Measurements from ENCODE around the gene CCNT1. TPM values are rescaled to one million over a fixed set of nuclear protein-coding genes. Genes with fewer than 3 reads are reported as not detected.

The CCNT1 gene
- total and polyA plus RNA-seq, 2 of the 4 experiments (the other 2 are of a cell fraction): 9.0 to 74.0 TPM

DNA sequence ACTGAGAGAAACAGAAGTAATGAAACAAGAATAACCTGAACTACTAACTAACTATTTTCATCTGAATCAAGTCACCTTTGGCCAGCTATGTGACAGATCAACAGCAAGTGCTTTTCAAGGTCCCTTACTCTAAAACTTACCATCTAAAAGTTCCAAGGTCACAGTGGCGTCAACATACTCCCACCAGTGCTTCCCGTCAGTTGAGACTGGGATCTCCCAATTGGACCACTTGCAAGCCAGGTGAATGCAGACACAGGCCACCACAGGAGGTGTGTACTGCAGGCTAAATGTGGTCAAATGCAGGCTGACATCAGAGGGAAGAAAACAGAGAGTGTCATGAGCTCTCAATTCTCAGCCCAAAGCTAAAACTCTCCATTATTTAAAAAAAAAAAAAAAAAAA lies 20.6 kb downstream of the CCNT1 start:
- no peak overlapping the region for H2BK20ac ChIP-seq (ENCODE audit: low read depth, low read length)
- H2AK9ac ChIP-seq (replicated peaks; ENCODE audit: low read depth, low read length, poor library complexity): no peak overlapping the region
- no peak overlapping the region for H3K4me2 ChIP-seq (ENCODE audit: low read depth, low read length)
- H2BK5ac ChIP-seq (ENCODE audit: low read depth, low read length, poor library complexity, severe bottlenecking): no peak overlapping the region
- H3K27ac ChIP-seq (ENCODE audit: insufficient read depth, low read length): no peak overlapping the region
- H3K18ac ChIP-seq (ENCODE audit: low read depth, low read length): no peak overlapping the region
- CTCF ChIA-PET: no interaction called here
- H3K9me3 ChIP-seq (ENCODE audit: control insufficient read depth, insufficient read depth, low read length): no peaks in the 10 kb centered on the region
- H3K14ac ChIP-seq (replicated peaks; ENCODE audit: low read depth, low read length): no peak overlapping the region
- H3K9ac ChIP-seq (ENCODE audit: low read depth, low read length): no peak overlapping the region
- ATAC-seq (ENCODE audit: low read depth) (no peak), DNase-seq (no peak)
- H4K91ac ChIP-seq (ENCODE audit: insufficient read depth, low read depth, low read length): no peak overlapping the region
- no TSS peak for BruUV-seq (replicated peaks)
- 0 out of 2 replicates have a peak, but pooled peaks cover 2% of the 10 kb centered on the region for H3K4me1 ChIP-seq (ENCODE audit: control insufficient read depth, insufficient read depth, low read length)
- H4K8ac ChIP-seq (ENCODE audit: low read depth in 2 of 2, low read length in 2 of 2): no peak overlapping the region
- in situ Hi-C loops (cut with MboI; ENCODE audit: low sequenced_read_pairs) (no loop called here), intact Hi-C loops (cut with micrococcal nuclease) (no loop called here), dilution Hi-C loops (cut with HindIII; ENCODE audit: low sequenced_read_pairs, unreplicated experiment) (no loop called here)
- no peak overlapping the region for H3K23ac ChIP-seq (ENCODE audit: low read depth, low read length)
- TF ChIP-seq, protein P1, sequence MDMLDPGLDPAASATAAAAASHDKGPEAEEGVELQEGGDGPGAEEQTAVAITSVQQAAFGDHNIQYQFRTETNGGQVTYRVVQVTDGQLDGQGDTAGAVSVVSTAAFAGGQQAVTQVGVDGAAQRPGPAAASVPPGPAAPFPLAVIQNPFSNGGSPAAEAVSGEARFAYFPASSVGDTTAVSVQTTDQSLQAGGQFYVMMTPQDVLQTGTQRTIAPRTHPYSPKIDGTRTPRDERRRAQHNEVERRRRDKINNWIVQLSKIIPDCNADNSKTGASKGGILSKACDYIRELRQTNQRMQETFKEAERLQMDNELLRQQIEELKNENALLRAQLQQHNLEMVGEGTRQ (IDR thresholded peaks at IDR 0.05; ENCODE audit: low read depth, low read length): no peak
- TF ChIP-seq MAFK (IDR thresholded peaks at IDR 0.05; ENCODE audit: low read depth, low read length): no peak
- no peak for TF ChIP-seq RCOR1 (IDR thresholded peaks at IDR 0.05; ENCODE audit: insufficient replicate concordance, low read length)
- no peak for TF ChIP-seq RFX5 (IDR thresholded peaks at IDR 0.05; ENCODE audit: low read depth, low read length)
- H3K79me1 ChIP-seq (ENCODE audit: low read depth in 1 of 2, low read length in 2 of 2): peaks cover 27 to 32% of the 10 kb centered on the region in 2 experiments
- 0 out of 2 replicates have a peak, but pooled peaks cover 2% of the 10 kb centered on the region for H3K9me1 ChIP-seq (ENCODE audit: insufficient read depth, low read length)
- no peak overlapping the region for H3K4ac ChIP-seq (ENCODE audit: low read depth, low read length)
- no peak overlapping the region for H2BK15ac ChIP-seq (ENCODE audit: low read depth, low read length)
- H3K27me3 ChIP-seq (ENCODE audit: control insufficient read depth, insufficient read depth, low read length): no peaks in the 10 kb centered on the region
- no CpG with 5 or more reads among the region's 2 CpGs for WGBS, 2 experiments (ENCODE audit: extremely low coverage in 2 of 2, insufficient read length in 1 of 2)
- H4K5ac ChIP-seq (ENCODE audit: low read depth, low read length): no peak overlapping the region
- no peak overlapping the region for H2BK120ac ChIP-seq (ENCODE audit: low read depth, low read length)
- peaks cover 43% of the 10 kb centered on the region for H3K36me3 ChIP-seq (ENCODE audit: control insufficient read depth, insufficient read depth, low read length)
- POLR2A ChIA-PET (ENCODE audit: unreplicated experiment): interaction anchor here (0.6 kb wide), 1 partner anchor 1132 kb away, joined by 14 read pairs; the partner anchor contains the start of gene NCKAP5L
- H3K4me3 ChIP-seq (ENCODE audit: insufficient read depth, low read depth, low read length): no peak overlapping the region
- H2AFZ ChIP-seq (replicated peaks; ENCODE audit: low read length, poor library complexity): no peak overlapping the region
- no peak overlapping the region for H3K56ac ChIP-seq (ENCODE audit: extremely low read depth, insufficient read depth, low read length)
- no peak overlapping the region for H2AK5ac ChIP-seq (ENCODE audit: low read depth, low read length)
- peaks cover 4% of the 10 kb centered on the region; the same call in 1 of the 2 replicates for H4K20me1 ChIP-seq (ENCODE audit: insufficient read depth, low read length)
